Measurements from ENCODE around the gene MGAT3.

DNA sequence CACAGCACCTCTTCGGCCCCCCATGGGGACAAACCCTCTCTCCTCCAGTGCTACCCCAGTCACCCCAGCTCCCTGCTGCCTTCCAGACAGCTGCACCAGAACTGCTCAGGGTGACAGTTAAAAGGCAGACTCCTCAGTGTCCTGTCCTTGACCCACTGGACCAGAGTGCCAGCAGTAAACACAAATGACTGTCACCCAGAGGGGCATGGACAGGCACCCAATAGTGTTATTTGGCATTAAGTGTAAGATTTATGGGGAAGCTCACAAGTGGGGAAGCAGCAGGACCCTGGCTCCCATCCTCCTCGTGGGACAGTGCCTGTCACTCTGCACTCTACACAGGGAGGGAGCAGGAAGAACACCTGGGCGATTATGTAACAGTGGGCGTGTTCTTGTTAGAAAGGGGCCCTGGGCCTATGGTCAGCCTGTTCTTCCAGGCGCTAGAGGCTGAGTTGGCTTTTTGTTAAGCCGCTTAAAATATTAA is 70.7 kb downstream of the MGAT3 start:
- TF ChIP-seq, protein P1, sequence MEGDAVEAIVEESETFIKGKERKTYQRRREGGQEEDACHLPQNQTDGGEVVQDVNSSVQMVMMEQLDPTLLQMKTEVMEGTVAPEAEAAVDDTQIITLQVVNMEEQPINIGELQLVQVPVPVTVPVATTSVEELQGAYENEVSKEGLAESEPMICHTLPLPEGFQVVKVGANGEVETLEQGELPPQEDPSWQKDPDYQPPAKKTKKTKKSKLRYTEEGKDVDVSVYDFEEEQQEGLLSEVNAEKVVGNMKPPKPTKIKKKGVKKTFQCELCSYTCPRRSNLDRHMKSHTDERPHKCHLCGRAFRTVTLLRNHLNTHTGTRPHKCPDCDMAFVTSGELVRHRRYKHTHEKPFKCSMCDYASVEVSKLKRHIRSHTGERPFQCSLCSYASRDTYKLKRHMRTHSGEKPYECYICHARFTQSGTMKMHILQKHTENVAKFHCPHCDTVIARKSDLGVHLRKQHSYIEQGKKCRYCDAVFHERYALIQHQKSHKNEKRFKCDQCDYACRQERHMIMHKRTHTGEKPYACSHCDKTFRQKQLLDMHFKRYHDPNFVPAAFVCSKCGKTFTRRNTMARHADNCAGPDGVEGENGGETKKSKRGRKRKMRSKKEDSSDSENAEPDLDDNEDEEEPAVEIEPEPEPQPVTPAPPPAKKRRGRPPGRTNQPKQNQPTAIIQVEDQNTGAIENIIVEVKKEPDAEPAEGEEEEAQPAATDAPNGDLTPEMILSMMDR (IDR thresholded peaks at IDR 0.05; ENCODE audit: poor library complexity, severe bottlenecking), result no peak
- TF ChIP-seq MXI1 (conservative IDR thresholded peaks at IDR 0.05; ENCODE audit: poor library complexity, severe bottlenecking), result no peak
- no peak for TF ChIP-seq SMC3 (conservative IDR thresholded peaks at IDR 0.05; ENCODE audit: poor library complexity)
- TF ChIP-seq REST (IDR thresholded peaks at IDR 0.05; ENCODE audit: borderline replicate concordance), result no peak
- no peak for TF ChIP-seq EZH2 (IDR thresholded peaks at IDR 0.05; ENCODE audit: borderline replicate concordance, insufficient read depth, low read length, poor library complexity, severe bottlenecking)
- no peak for TF ChIP-seq RAD21 (conservative IDR thresholded peaks at IDR 0.05)
- no peak for TF ChIP-seq EP300 (conservative IDR thresholded peaks at IDR 0.05; ENCODE audit: poor library complexity, severe bottlenecking)
- TF ChIP-seq POLR2AphosphoS5 (IDR thresholded peaks at IDR 0.05), result no peak

All from neural cell (in vitro differentiated cells).